ENCODE measurements around the gene OR5H14.

DNA sequence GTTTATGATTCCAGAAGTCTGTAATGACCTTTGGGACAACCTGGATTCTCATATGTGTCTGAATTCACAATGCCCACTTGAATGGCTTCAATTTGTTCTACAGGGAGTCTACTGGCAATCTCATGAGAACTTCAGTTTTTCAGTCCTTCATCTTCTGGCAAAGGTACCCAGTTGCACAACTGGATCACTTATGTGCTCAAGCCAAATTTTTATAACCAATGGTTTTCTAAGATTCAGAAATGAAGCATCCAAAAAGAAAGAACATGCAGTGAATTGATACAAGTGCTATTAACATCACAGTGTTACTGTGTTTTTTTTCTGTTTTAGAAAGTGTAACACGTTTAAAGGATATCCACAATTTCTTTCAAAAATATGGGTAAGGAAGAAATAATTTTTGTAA, at the start of gene OR5H14:
- TF ChIP-seq, protein P1, sequence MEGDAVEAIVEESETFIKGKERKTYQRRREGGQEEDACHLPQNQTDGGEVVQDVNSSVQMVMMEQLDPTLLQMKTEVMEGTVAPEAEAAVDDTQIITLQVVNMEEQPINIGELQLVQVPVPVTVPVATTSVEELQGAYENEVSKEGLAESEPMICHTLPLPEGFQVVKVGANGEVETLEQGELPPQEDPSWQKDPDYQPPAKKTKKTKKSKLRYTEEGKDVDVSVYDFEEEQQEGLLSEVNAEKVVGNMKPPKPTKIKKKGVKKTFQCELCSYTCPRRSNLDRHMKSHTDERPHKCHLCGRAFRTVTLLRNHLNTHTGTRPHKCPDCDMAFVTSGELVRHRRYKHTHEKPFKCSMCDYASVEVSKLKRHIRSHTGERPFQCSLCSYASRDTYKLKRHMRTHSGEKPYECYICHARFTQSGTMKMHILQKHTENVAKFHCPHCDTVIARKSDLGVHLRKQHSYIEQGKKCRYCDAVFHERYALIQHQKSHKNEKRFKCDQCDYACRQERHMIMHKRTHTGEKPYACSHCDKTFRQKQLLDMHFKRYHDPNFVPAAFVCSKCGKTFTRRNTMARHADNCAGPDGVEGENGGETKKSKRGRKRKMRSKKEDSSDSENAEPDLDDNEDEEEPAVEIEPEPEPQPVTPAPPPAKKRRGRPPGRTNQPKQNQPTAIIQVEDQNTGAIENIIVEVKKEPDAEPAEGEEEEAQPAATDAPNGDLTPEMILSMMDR (IDR thresholded peaks at IDR 0.05): no peak
- no peak for TF ChIP-seq POLR2A (IDR thresholded peaks at IDR 0.05)
